Transverse colon (tissue), 4 donors: ENCODE results near the gene NT5C3B. TPM values are rescaled to one million over a fixed set of nuclear protein-coding genes. Genes with fewer than 3 reads are reported as not detected.
"Not testable (repeated sequence)": the region's sequence is repeated elsewhere in the genome, so short reads cannot be mapped to it uniquely, and the experiment has no call there.

Source experiments
- DNase-seq: peaks from one replicate; pipeline ENCODE4 v3.0.0-alpha.2; 2019
- H3K27ac ChIP-seq, 4 donors: fragments of 200-600 bp; sonication (generic); 2 replicates each; pipeline ENCODE4 v1.5.1; 2016 to 2018; ENCODE audit warnings: inconsistent platforms in 4 of 4
- H3K27me3 ChIP-seq: fragments of 200-600 bp; sonication (generic); 2 replicates; pipeline ENCODE4 v1.5.1; 2017; ENCODE audit warnings: inconsistent platforms
- H3K36me3 ChIP-seq, 4 donors: fragments of 200-600 bp; sonication (generic); 2 replicates each; pipeline ENCODE4 v1.5.1; 2017 to 2019; ENCODE audit warnings: inconsistent platforms in 4 of 4
- H3K4me1 ChIP-seq, 4 donors: fragments of 200-600 bp; sonication (generic); 2 replicates each; pipeline ENCODE4 v1.5.1; 2017 to 2020; ENCODE audit warnings: inconsistent platforms in 4 of 4
- H3K4me3 ChIP-seq, 4 donors: fragments of 200-600 bp; sonication (generic); 1 replicate in 1 of 4; 2 replicates in 3 of 4; pipeline versions ENCODE4 v1.5.1 to v1.6.1; 2017 to 2019; ENCODE audit warnings: inconsistent platforms in 4 of 4
- H3K9me3 ChIP-seq, 2 donors: fragments of 200-600 bp; sonication (generic); 2 replicates each; pipeline ENCODE4 v1.5.1; 2017 to 2019; ENCODE audit warnings: inconsistent platforms in 2 of 2
- CTCF ChIP-seq, 5 experiments: fragments of 200-600 bp in 3 of 5; fragments of 450-650 bp in 2 of 5; sonication (generic) in 3 of 5; IDR thresholded peaks; 1 replicate in 2 of 5; 2 replicates in 3 of 5; pipeline ENCODE4 v1.5.1; 2016 to 2017; ENCODE audit warnings: antibody characterized with exemption in 5 of 5, inconsistent platforms in 3 of 5, mild to moderate bottlenecking in 2 of 5, moderate library complexity in 1 of 5
- EP300 ChIP-seq: sonication (generic); formaldehyde crosslinking; IDR thresholded peaks from one replicate; pipeline ENCODE4 v1.6.1; 2017; ENCODE audit warnings: antibody characterized with exemption, low read depth
- POLR2A ChIP-seq: fragments of 450-650 bp; IDR thresholded peaks from one replicate; pipeline ENCODE4 v1.6.1; 2016; ENCODE audit warnings: antibody characterized with exemption, mild to moderate bottlenecking, moderate library complexity
- POLR2AphosphoS5 ChIP-seq, 3 donors: sonication (generic); formaldehyde crosslinking; IDR thresholded peaks; one replicate each; pipeline ENCODE4 v1.6.1; 2016; ENCODE audit warnings: antibody characterized with exemption in 3 of 3
- WGBS, 2 donors: methylation state at CpG; one replicate each; pipeline ENCODE4 v1.1.5; 2018; ENCODE audit warnings: low coverage in 1 of 2; 5-methylcytosine and 5-hydroxymethylcytosine counted together
- in situ Hi-C, 4 donors: fragments of 200-750 bp; cut with MboI; loops; one replicate each; pipeline versions ENCODE4 v1.15.0 to v1.15.1; 2017; ENCODE audit warnings: low sequenced_read_pairs in 3 of 4, low pct_ligation_motif_present in 1 of 4, low pct_unique_long_range_greater_than_20kb in 1 of 4
- intact Hi-C: fragments of 100-400 bp; cut with DNase I; formaldehyde crosslinking; loops from one replicate; pipeline ENCODE4 v1.15.1; 2023; ENCODE audit warnings: low total_unique reads
- total RNA-seq, 4 donors: library from RNA; depleted of rRNA; stranded (reverse); fragments of >200 nt; gene quantifications; one replicate each; pipeline ENCODE4 v1.1.0, GENCODE V29; 2016

The NT5C3B gene
- total RNA-seq, 4 donors from 2014 or later, result 10.0 to 30.8 (median 24.6) TPM

- no peaks in the 10 kb centered on the region for H3K9me3 ChIP-seq
- in situ Hi-C loops (no loop called here), intact Hi-C loops (no loop called here)
- no peaks in the 10 kb centered on the region for H3K36me3 ChIP-seq
- peak within 1 kb of the TSS in 1 of 4 donors; percentile 87 for H3K27ac ChIP-seq
- peak within 1 kb of the TSS in 1 of 4 donors; percentile 65 for H3K4me3 ChIP-seq
- TF ChIP-seq CTCF (IDR thresholded peaks at IDR 0.05), result no peak
- H3K4me1 ChIP-seq, result peaks cover 0 to 12% (median 10%) of the 10 kb centered on the region in 4 donors
- WGBS, 2 donors, result 93 to 96% methylated on average over 6 to 15 of the region's 15 CpGs
- no peak for DNase-seq
- no peaks in the 10 kb centered on the region for H3K27me3 ChIP-seq
These were observed 1.9 kb upstream of the NT5C3B start, which contains the start of gene KLHL10 for GRCh38 chr17:41837761-41838538. Gene KLHL10, plus strand, starts transcription at chr17:41837825. Its CDS starts 108 bp downstream, at chr17:41837933.

- DNase-seq, result no peak
- TF ChIP-seq POLR2AphosphoS5 (IDR thresholded peaks at IDR 0.05) (no peak), EP300 (no peak), POLR2A (no peak), CTCF (IDR thresholded peaks at IDR 0.05) (no peak)
- peaks cover 0 to under 1% (median 0%) of the 10 kb centered on the region in 4 donors for H3K36me3 ChIP-seq
- intact Hi-C loops, result no loop called here
- no peaks in the 10 kb centered on the region for H3K27me3 ChIP-seq
- WGBS, 2 donors, result 42% methylated on average over 21 of the region's 21 CpGs; no CpG with 5 or more reads in 1 of the 2 donors
- H3K27ac ChIP-seq, result peak overlapping the region; percentile 59 to 87 (median 76)
- H3K4me3 ChIP-seq, result peak overlapping the region; percentile 65 to 83 (median 76)
- in situ Hi-C loops, result no loop called here
- peaks cover 0 to 12% (median 10%) of the 10 kb centered on the region in 4 donors for H3K4me1 ChIP-seq
- no peaks in the 10 kb centered on the region for H3K9me3 ChIP-seq
These were observed 641 bp upstream of the NT5C3B start for GRCh38 chr17:41836550-41837196.

- Histone ChIP-seq H3K9me3 (no peaks in the 10 kb centered on the region), H3K4me3 (peak overlapping the region; percentile 65 to 83 (median 76)), H3K27ac (peak overlapping the region; percentile 59 to 87 (median 76)), H3K36me3 (peaks cover 0 to 6% (median 0%) of the 10 kb centered on the region in 4 donors), H3K27me3 (no peaks in the 10 kb centered on the region), H3K4me1 (peaks cover 0 to 12% (median 10%) of the 10 kb centered on the region in 4 donors)
- DNase-seq, result no peak
- in situ Hi-C loops, result no loop called here
- 15% methylated on average over 13 of the region's 13 CpGs; no CpG with 5 or more reads in 1 of the 2 donors for WGBS, 2 donors
- intact Hi-C loops, result no loop called here
- TF ChIP-seq CTCF (IDR thresholded peaks at IDR 0.05) (no peak), EP300 (no peak), POLR2AphosphoS5 (IDR thresholded peaks at IDR 0.05) (no peak), POLR2A (no peak)
These were observed 725 bp downstream of the NT5C3B start for GRCh38 chr17:41835214-41835799.

- H3K36me3 ChIP-seq, in situ Hi-C loops, H3K27ac ChIP-seq, DNase-seq, intact Hi-C loops, H3K4me1 ChIP-seq, H3K27me3 ChIP-seq, H3K9me3 ChIP-seq, H3K4me3 ChIP-seq: not testable (repeated sequence)
- WGBS, 2 donors, result 87% methylated on average over 10 of the region's 10 CpGs; no CpG with 5 or more reads in 1 of the 2 donors
These were observed 6.1 kb downstream of the NT5C3B start for GRCh38 chr17:41829961-41830360.
